Spinal cord (tissue), 10 donors: ENCODE data around the gene COL9A2. TPM values are rescaled to one million over a fixed set of nuclear protein-coding genes. Genes with fewer than 3 reads are reported as not detected.
A peak's percentile ranks its signal among the peaks of the same experiment; 100 is the strongest.
"Not testable (repeated sequence)": the region's sequence is repeated elsewhere in the genome, so short reads cannot be mapped to it uniquely, and the experiment has no call there.

ENCODE experiments used
- DNase-seq, 6 donors: peaks; one replicate each; pipeline versions ENCODE4 v3.0.0 to v3.0.0-alpha.2; 2013 to 2015; ENCODE audit warnings: low spot score in 6 of 6, low read depth in 4 of 6
- H3K27ac ChIP-seq: one replicate; pipeline ENCODE4 v1.5.1; 2013; ENCODE audit warnings: low read depth, low read length, control low read depth
- H3K27me3 ChIP-seq: one replicate; pipeline ENCODE4 v1.6.1; 2013; ENCODE audit warnings: low read length; ENCODE audit not compliant: control insufficient read depth, insufficient read depth
- H3K36me3 ChIP-seq: one replicate; pipeline ENCODE4 v1.6.1; 2013; ENCODE audit warnings: low read length; ENCODE audit not compliant: control insufficient read depth, insufficient read depth
- H3K4me1 ChIP-seq: one replicate; pipeline ENCODE4 v1.6.1; 2013; ENCODE audit warnings: low read length; ENCODE audit not compliant: control insufficient read depth, insufficient read depth
- H3K4me3 ChIP-seq: one replicate; pipeline ENCODE4 v1.5.1; 2013; ENCODE audit warnings: low read depth, low read length, control low read depth
- H3K9me3 ChIP-seq: one replicate; pipeline ENCODE4 v1.6.1; 2013; ENCODE audit warnings: low read length; ENCODE audit not compliant: control insufficient read depth, insufficient read depth
- WGBS: methylation state at CpG from one replicate; pipeline ENCODE4 v1.1.5; 2013; ENCODE audit warnings: missing lambda C conversion rate; ENCODE audit not compliant: insufficient coverage; 5-methylcytosine and 5-hydroxymethylcytosine counted together
- polyA plus RNA-seq, 2 donors: library from polyadenylated mRNA; unstranded; fragments of 120-200 nt; gene quantifications; one replicate each; pipeline ENCODE4 v1.2.1, GENCODE V29; 2013; ENCODE audit not compliant: insufficient read length in 2 of 2
- total RNA-seq, 2 donors: library from RNA; depleted of rRNA in 1 of 2; stranded (reverse); fragments of 120-200 nt in 1 of 2; fragments of >200 nt in 1 of 2; gene quantifications; one replicate each; pipeline versions ENCODE4 v1.2.3 to v1.2.4, GENCODE V29; 2013 to 2014
- donor health status: healthy.

Gene COL9A2
- total and polyA plus RNA-seq, 4 donors: 14.1 to 80.3 (median 48.5) TPM

DNA sequence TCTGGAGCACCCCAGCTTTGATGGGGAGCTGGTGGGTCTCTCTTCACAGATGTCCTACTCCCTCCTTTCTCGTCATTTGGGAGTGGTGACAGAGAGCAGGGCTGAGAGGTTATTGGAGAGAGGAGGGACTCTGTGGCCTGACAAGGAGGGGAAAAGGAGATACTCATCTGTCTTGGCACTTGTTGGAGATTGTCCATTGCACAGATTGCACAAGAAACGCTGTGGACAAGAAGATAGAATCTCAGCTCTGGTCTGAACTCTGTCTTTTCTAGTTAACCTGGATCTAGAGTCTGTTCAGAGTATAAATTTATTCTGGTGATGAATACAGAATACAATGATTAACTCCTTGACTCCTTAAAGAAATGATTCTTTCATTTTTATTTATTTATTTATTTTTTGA is 34.0 kb upstream of the COL9A2 start:
- DNase-seq: no peak
- WGBS: 71% methylated on average over 1 of the region's 2 CpGs
- no peaks in the 10 kb centered on the region for H3K36me3 ChIP-seq

DNA sequence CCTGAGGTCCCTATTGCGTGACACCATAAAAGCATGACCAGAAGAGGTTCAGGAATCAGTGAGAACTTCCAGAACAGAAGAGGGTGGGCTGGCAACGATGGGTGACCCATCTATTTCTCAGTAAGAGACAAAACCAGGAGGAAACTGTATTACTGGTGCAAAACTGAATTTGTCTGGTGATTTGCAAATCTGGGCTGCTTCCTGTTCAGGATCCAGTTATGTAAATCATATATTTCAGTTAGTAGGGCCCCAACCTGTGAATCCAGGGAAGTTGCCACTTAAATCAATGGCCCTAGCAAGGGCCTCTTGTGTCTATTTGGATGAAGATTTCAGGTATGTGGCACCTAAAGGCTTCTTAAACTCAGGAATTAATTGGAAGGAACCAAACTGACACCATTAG is 33.3 kb upstream of the COL9A2 start:
- Histone ChIP-seq H3K27ac (no peak overlapping the region), H3K27me3 (no peaks in the 10 kb centered on the region), H3K9me3 (no peaks in the 10 kb centered on the region), H3K4me1 (no peaks in the 10 kb centered on the region), H3K4me3 (no peak overlapping the region), H3K36me3 (no peaks in the 10 kb centered on the region)
- 100% methylated on average over 2 of the region's 2 CpGs for WGBS
- no peak for DNase-seq

More for the DNA sequence above, 34.0 kb upstream of the COL9A2 start:
- H3K4me3 ChIP-seq: no peak overlapping the region
- H3K4me1 ChIP-seq: no peaks in the 10 kb centered on the region
- no peaks in the 10 kb centered on the region for H3K27me3 ChIP-seq
- H3K9me3 ChIP-seq: no peaks in the 10 kb centered on the region
- H3K27ac ChIP-seq: no peak overlapping the region

GRCh38 chr1:40344597-40344996 is 27.5 kb upstream of the COL9A2 start:
- no peaks in the 10 kb centered on the region for H3K9me3 ChIP-seq
- no peaks in the 10 kb centered on the region for H3K4me1 ChIP-seq
- H3K4me3 ChIP-seq: no peak overlapping the region
- no peak overlapping the region for H3K27ac ChIP-seq
- H3K36me3 ChIP-seq: no peaks in the 10 kb centered on the region
- 38% methylated on average over 6 of the region's 6 CpGs for WGBS
- peaks cover 3% of the 10 kb centered on the region for H3K27me3 ChIP-seq
- peak in 1 of 6 donors; percentile 11 for DNase-seq

- WGBS: no CpG with 5 or more reads among the region's 3 CpGs
- H3K27me3 ChIP-seq: not testable (repeated sequence)
Measured at GRCh38 chr1:40342381-40342717, 25.3 kb upstream of the COL9A2 start.

DNA sequence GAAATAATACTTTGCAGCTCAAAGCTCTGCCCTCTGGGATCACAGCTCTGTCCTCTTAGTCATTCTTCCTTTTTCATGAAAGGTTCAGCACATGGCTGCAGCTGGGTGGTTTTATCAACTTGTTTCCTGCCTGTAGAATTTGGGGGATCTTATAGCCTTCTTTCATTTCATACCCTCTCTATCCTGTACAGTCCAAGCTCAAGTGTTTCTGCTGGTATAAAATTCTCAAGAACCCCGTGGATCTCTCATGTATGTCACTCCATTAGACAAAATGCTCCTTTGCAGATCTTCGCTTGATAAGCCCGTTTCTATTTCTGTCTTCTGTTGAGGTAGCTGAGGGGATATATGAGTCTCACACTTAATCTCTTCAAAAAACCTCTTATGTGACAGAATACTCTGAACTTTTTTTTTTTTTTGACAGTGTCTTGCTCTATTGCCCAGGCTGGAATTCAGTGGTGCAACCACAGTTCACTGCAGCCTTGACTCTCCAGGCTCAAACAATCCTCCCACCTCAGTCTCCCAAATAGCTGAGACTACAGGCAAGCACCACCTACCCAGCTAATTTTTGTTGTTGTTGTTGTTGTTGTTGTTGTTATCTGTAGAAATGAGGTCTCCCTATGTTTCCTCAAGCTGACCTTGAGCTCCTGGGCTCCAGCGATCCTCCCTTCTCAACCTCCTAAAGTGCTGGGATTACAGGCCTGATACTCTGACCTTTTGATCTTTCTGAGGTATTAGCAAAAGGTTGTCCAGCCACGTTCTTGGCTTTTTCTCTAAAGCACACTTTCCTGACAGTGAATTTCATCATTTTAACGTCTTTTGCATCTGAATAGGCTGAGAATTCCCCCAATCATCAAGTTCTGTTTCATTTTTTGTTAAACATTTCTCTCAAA is 24.6 kb upstream of the COL9A2 start:
- no peak for DNase-seq
- WGBS: 56% methylated on average over 3 of the region's 6 CpGs
- H3K4me3 ChIP-seq: no peak overlapping the region

More at GRCh38 chr1:40342381-40342717, 25.3 kb upstream of the COL9A2 start:
- H3K27ac ChIP-seq, H3K36me3 ChIP-seq, H3K9me3 ChIP-seq, H3K4me3 ChIP-seq, H3K4me1 ChIP-seq, DNase-seq: not testable (repeated sequence)

GRCh38 chr1:40339420-40340323 is 22.6 kb upstream of the COL9A2 start:
- Histone ChIP-seq H3K4me3 (no peak overlapping the region), H3K4me1 (peaks cover 4% of the 10 kb centered on the region)
- WGBS: 78% methylated on average over 5 of the region's 6 CpGs

More for the DNA sequence above, 24.6 kb upstream of the COL9A2 start:
- Histone ChIP-seq H3K9me3 (no peaks in the 10 kb centered on the region), H3K27me3 (peaks cover 9% of the 10 kb centered on the region), H3K4me1 (peaks cover 4% of the 10 kb centered on the region), H3K27ac (no peak overlapping the region), H3K36me3 (no peaks in the 10 kb centered on the region)

GRCh38 chr1:40338745-40339419 is 21.8 kb upstream of the COL9A2 start:
- H3K9me3 ChIP-seq: no peaks in the 10 kb centered on the region
- WGBS: 34% methylated on average over 16 of the region's 21 CpGs
- no peaks in the 10 kb centered on the region for H3K36me3 ChIP-seq
- no peak overlapping the region for H3K27ac ChIP-seq
- H3K4me3 ChIP-seq: no peak overlapping the region
- H3K27me3 ChIP-seq: peaks cover 9% of the 10 kb centered on the region
- DNase-seq: peak; percentile 31 to 93 (median 67)
- H3K4me1 ChIP-seq: peaks cover 4% of the 10 kb centered on the region

More at GRCh38 chr1:40339420-40340323, 22.6 kb upstream of the COL9A2 start:
- Histone ChIP-seq H3K9me3 (no peaks in the 10 kb centered on the region), H3K27me3 (peaks cover 9% of the 10 kb centered on the region), H3K36me3 (no peaks in the 10 kb centered on the region), H3K27ac (no peak overlapping the region)
- DNase-seq: no peak

DNA sequence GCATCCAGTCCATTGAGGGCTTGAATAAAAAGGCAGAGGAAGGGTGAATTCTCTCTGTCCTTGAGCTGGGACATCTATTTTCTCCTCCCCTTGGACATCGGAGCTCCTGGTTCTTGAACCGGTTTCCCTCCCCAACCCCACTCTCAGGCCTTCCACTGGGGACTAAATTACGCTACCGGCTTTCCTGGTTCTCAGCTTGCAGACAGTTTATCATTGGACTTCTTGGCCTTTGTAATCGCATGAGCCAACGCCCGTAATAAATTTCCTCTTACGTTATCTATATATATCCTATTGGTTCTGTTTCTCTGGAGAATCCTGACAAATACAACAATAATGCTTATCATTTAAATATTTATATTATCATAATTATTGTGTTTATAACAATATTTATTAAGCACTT is 20.4 kb upstream of the COL9A2 start:
- Histone ChIP-seq H3K4me3 (no peak overlapping the region), H3K4me1 (peaks cover 4% of the 10 kb centered on the region), H3K27ac (no peak overlapping the region), H3K27me3 (peaks cover 9% of the 10 kb centered on the region), H3K9me3 (no peaks in the 10 kb centered on the region), H3K36me3 (no peaks in the 10 kb centered on the region)
- no peak for DNase-seq
- WGBS: 100% methylated on average over 1 of the region's 8 CpGs

- Histone ChIP-seq H3K9me3 (no peaks in the 10 kb centered on the region), H3K27me3 (no peaks in the 10 kb centered on the region), H3K4me3 (no peak overlapping the region), H3K36me3 (no peaks in the 10 kb centered on the region), H3K27ac (no peak overlapping the region), H3K4me1 (no peaks in the 10 kb centered on the region)
- WGBS: no CpG with 5 or more reads among the region's 1 CpG
- no peak for DNase-seq
Measured at GRCh38 chr1:40332695-40333094, 15.6 kb upstream of the COL9A2 start.
